Activated naive CD4-positive, alpha-beta T cell treated with anti-CD3 and anti-CD28 coated beads for 36 hours (primary cell): ENCODE data around the gene ARL6IP5. TPM values are rescaled to one million over a fixed set of nuclear protein-coding genes. Genes with fewer than 3 reads are reported as not detected.

Source experiments
- CTCF ChIA-PET: fragments of 350-600 bp; sonication (Branson Sonifier 250); formaldehyde crosslinking; loops from one replicate; lab custom pipeline; 2021; ENCODE audit warnings: antibody characterized with exemption; lab: Charles Lee
- DNase-seq: peaks from one replicate; pipeline ENCODE4 v3.0.0-alpha.2; 2020
- H3K27ac Mint-ChIP-seq: one replicate; pipeline ENCODE4 v1.8.0; 2021; ENCODE audit warnings: mild to moderate bottlenecking, mixed read lengths
- H3K27me3 Mint-ChIP-seq: one replicate; pipeline ENCODE4 v1.8.0; 2021; ENCODE audit warnings: low read depth, mixed read lengths
- H3K36me3 Mint-ChIP-seq: one replicate; pipeline ENCODE4 v1.8.0; 2021; ENCODE audit warnings: low read depth, mixed read lengths
- H3K4me1 Mint-ChIP-seq: one replicate; pipeline ENCODE4 v1.8.0; 2021; ENCODE audit warnings: low read depth, mixed read lengths
- H3K4me3 Mint-ChIP-seq: one replicate; pipeline ENCODE4 v1.8.0; 2021; ENCODE audit warnings: mild to moderate bottlenecking, moderate library complexity, mixed read lengths
- H3K9me3 Mint-ChIP-seq: one replicate; pipeline ENCODE4 v1.8.0; 2021; ENCODE audit warnings: mixed read lengths
- intact Hi-C: fragments of 100-400 bp; cut with micrococcal nuclease; formaldehyde crosslinking; loops from one replicate; pipeline ENCODE4 v1.15.1; 2023
- microRNA-seq: library from miRNA; unstranded; fragments of <30 nt; microRNA quantifications from one replicate; pipeline ENCODE4 v1.2.0, GENCODE V29; 2022; ENCODE audit warnings: borderline microRNAs expressed, borderline replicate concordance
- total RNA-seq, 2 experiments: library from RNA; stranded (reverse); gene quantifications; one replicate each; pipeline ENCODE4 v1.2.3, GENCODE V29; 2021

ARL6IP5 gene
- total RNA-seq, 2 experiments from 2014 or later = 66.4 to 71.5 TPM

GRCh38 chr3:69142090-69142489 is 57.4 kb downstream of the ARL6IP5 start:
- Mint-ChIP-seq H3K27ac (no peak overlapping the region), H3K36me3 (no peaks in the 10 kb centered on the region), H3K9me3 (no peaks in the 10 kb centered on the region), H3K4me3 (no peak overlapping the region), H3K27me3 (peaks cover 2% of the 10 kb centered on the region), H3K4me1 (no peaks in the 10 kb centered on the region)
- CTCF ChIA-PET = interaction anchor here (0.8 to 0.9 kb wide), 2 partner anchors 20 to 112 kb away, joined by 7 to 9 read pairs; no protein-coding TSS in a partner anchor
- intact Hi-C loops = no loop called here
- DNase-seq = no peak

DNA sequence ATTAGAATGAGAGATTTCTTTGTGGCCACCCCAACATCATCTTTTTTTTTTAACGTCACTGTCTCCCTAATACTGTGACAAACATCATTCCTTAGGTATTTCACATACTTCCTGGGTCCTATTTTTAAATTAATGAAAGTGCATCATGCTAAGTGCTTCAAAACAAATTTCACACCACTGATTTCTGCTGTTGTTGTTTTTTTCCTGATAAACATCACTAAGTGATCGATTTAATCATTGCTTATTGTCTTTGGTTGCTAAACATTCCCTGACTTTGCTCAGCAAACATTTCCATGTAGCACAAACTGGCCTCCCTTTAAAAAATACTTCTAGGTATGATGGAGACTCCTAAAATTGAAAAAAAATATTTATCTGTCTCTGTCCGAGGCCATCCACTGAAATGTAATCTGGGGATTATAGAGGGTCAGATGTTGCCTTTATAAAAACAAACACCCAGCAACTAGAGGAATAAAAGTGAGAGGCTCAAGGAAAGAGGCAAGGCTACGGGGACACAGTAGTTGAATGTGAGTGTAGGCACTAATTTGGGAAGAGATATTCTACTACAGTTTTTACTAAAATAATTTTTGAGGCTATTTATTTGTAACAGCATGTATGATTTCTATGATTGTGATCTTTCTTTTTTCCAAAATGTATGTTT is 58.2 kb downstream of the ARL6IP5 start:
- H3K36me3 Mint-ChIP-seq = no peaks in the 10 kb centered on the region
- CTCF ChIA-PET = interaction anchor here (0.8 to 0.9 kb wide), 2 partner anchors 19 to 111 kb away, joined by 7 to 9 read pairs; no protein-coding TSS in a partner anchor
- intact Hi-C loops = no loop called here
- DNase-seq = no peak
- H3K4me3 Mint-ChIP-seq = no peak overlapping the region
- no peaks in the 10 kb centered on the region for H3K4me1 Mint-ChIP-seq
- peaks cover 2% of the 10 kb centered on the region for H3K27me3 Mint-ChIP-seq
- no peaks in the 10 kb centered on the region for H3K9me3 Mint-ChIP-seq
- no peak overlapping the region for H3K27ac Mint-ChIP-seq

DNA sequence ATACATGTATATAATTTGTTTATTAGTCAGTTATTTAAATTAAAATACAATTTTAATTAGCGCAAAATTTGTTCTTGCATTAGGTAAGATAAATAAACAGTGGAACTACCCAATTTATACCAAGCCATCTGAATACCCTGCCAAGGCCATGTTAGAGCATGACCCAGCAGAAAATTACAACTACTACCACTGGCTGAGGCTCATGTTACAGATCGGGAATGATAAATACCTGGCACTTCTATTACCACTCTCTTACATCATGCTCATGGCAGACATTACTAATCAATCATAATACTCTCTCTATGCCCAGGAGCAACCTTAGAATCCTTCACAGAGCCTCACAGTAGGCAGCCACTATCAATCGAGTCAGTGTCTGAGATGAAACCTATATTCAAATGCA is 58.9 kb downstream of the ARL6IP5 start:
- Mint-ChIP-seq H3K36me3 (no peaks in the 10 kb centered on the region), H3K27ac (no peak overlapping the region), H3K4me1 (no peaks in the 10 kb centered on the region), H3K4me3 (no peak overlapping the region), H3K27me3 (peaks cover 2% of the 10 kb centered on the region), H3K9me3 (no peaks in the 10 kb centered on the region)
- intact Hi-C loops = no loop called here
- DNase-seq = no peak
- CTCF ChIA-PET = interaction anchor here (1.1 kb wide), 1 partner anchor 21 kb away, joined by 3 read pairs; the partner anchor contains the start of gene LMOD3

GRCh38 chr3:69144631-69145245 is 60.0 kb downstream of the ARL6IP5 start:
- no peak for DNase-seq
- Mint-ChIP-seq H3K27me3 (peaks cover 2% of the 10 kb centered on the region), H3K4me1 (no peaks in the 10 kb centered on the region), H3K9me3 (no peaks in the 10 kb centered on the region), H3K27ac (no peak overlapping the region), H3K4me3 (no peak overlapping the region), H3K36me3 (no peaks in the 10 kb centered on the region)
- CTCF ChIA-PET = interaction anchor here (0.9 to 1.1 kb wide), 2 partner anchors 22 to 157 kb away, joined by 3 read pairs; partner anchors contain the start of gene LMOD3
- intact Hi-C loops = no loop called here

GRCh38 chr3:69145688-69146087 is 61.0 kb downstream of the ARL6IP5 start:
- CTCF ChIA-PET = interaction anchor here (0.9 kb wide), 1 partner anchor 156 kb away, joined by 3 read pairs; no protein-coding TSS in a partner anchor
- Mint-ChIP-seq H3K27ac (no peak overlapping the region), H3K4me3 (no peak overlapping the region), H3K36me3 (no peaks in the 10 kb centered on the region), H3K4me1 (no peaks in the 10 kb centered on the region), H3K9me3 (no peaks in the 10 kb centered on the region), H3K27me3 (no peaks in the 10 kb centered on the region)
- no peak for DNase-seq
- intact Hi-C loops = no loop called here

GRCh38 chr3:69149586-69149985 is 64.8 kb downstream of the ARL6IP5 start:
- Mint-ChIP-seq H3K36me3 (no peaks in the 10 kb centered on the region), H3K4me1 (no peaks in the 10 kb centered on the region), H3K27me3 (peaks cover 2% of the 10 kb centered on the region), H3K9me3 (no peaks in the 10 kb centered on the region), H3K4me3 (no peak overlapping the region), H3K27ac (no peak overlapping the region)
- no peak for DNase-seq
- CTCF ChIA-PET = interaction anchor here (1.6 kb wide), 1 partner anchor 29 kb away, joined by 8 read pairs; no protein-coding TSS in a partner anchor
- intact Hi-C loops = no loop called here

Small RNA genes within 50 kb of the gene (microRNA-seq; reads per million reads assigned to microRNA genes)
- gene MIR3136 = 3.8 reads per million

Other genes with a start within 250 kb of the ARL6IP5 start
- gene TAFA4, start 152.4 kb upstream of the ARL6IP5 start, total RNA-seq = not detected
- gene EOGT, start 71.3 kb upstream of the ARL6IP5 start, total RNA-seq = 1 to 10 TPM; 4.8 TPM
- 10 to 100 TPM; 23.3 to 25.2 TPM for gene TMF1, start 32.6 kb upstream of the ARL6IP5 start, total RNA-seq
- gene UBA3, start 4.6 kb upstream of the ARL6IP5 start, total RNA-seq = 10 to 100 TPM; 65.7 to 66.0 TPM
- gene LMOD3, start 37.7 kb downstream of the ARL6IP5 start, total RNA-seq = not detected